B cell (primary cell): ENCODE measurements around the gene MSH2. TPM values are rescaled to one million over a fixed set of nuclear protein-coding genes. Genes with fewer than 3 reads are reported as not detected.

Experiments used
- ATAC-seq: fragments of 200-7000 bp; cut with Tn5 transposase; one replicate; pipeline ENCODE4 v1.10.0; 2021; ENCODE audit warnings: low read depth, mild to moderate bottlenecking, moderate number of reproducible peaks, moderate library complexity
- CTCF ChIA-PET: fragments of 350-600 bp; sonication (Branson Sonifier 250); formaldehyde crosslinking; loops from one replicate; lab custom pipeline; 2021; ENCODE audit warnings: antibody characterized with exemption, inconsistent platforms; lab: Charles Lee
- POLR2A ChIA-PET: fragments of 350-600 bp; sonication (Branson Sonifier 250); formaldehyde crosslinking; loops from one replicate; lab custom pipeline; 2021; ENCODE audit warnings: antibody characterized with exemption; lab: Charles Lee
- DNase-seq: peaks from one replicate; pipeline ENCODE4 v3.0.0; 2013
- H2AFZ ChIP-seq: 2 replicates; pipeline ENCODE4 v1.6.1; 2012; ENCODE audit warnings: mild to moderate bottlenecking, low read depth, low read length; ENCODE audit not compliant: insufficient read depth, poor library complexity, severe bottlenecking
- H3K27ac ChIP-seq, 2 donors: 1 replicate in 1 of 2; 2 replicates in 1 of 2; pipeline ENCODE4 v1.5.1; 2012 to 2013; ENCODE audit warnings: low read length in 2 of 2, mild to moderate bottlenecking in 2 of 2, moderate library complexity in 1 of 2
- H3K27me3 ChIP-seq, 4 experiments: fragments of 200-600 bp in 1 of 4; sonication (generic) in 1 of 4; replicated peaks in 1 of 4; 1 replicate in 2 of 4; 2 replicates in 2 of 4; pipeline versions ENCODE4 v1.6.1 to v1.7.0; 2013 to 2016; ENCODE audit warnings: low read length in 3 of 4, mild to moderate bottlenecking in 2 of 4, mixed read lengths in 1 of 4, moderate library complexity in 1 of 4; ENCODE audit not compliant: insufficient read depth in 4 of 4, control insufficient read depth in 3 of 4; ENCODE audit errors: control extremely low read depth in 1 of 4
- H3K36me3 ChIP-seq, 2 experiments: replicated peaks in 1 of 2; 1 replicate in 1 of 2; 2 replicates in 1 of 2; pipeline versions ENCODE4 v1.6.1 to v1.7.1; 2013; ENCODE audit warnings: low read length in 1 of 2; ENCODE audit not compliant: insufficient read depth in 2 of 2, control insufficient read depth in 1 of 2; ENCODE audit errors: control extremely low read depth in 1 of 2, extremely low read depth in 1 of 2
- H3K4me1 ChIP-seq, 2 donors: fragments of 200-600 bp in 1 of 2; sonication (generic) in 1 of 2; 1 replicate in 1 of 2; 2 replicates in 1 of 2; pipeline versions ENCODE4 v1.5.1 to v1.6.1; 2013 to 2017; ENCODE audit warnings: low read length in 2 of 2; ENCODE audit not compliant: control insufficient read depth in 2 of 2, insufficient read depth in 2 of 2
- H3K4me2 ChIP-seq: replicated peaks from 2 replicates; pipeline ENCODE3; 2012; ENCODE audit warnings: mild to moderate bottlenecking, low read depth, low read length; ENCODE audit not compliant: poor library complexity, severe bottlenecking
- H3K4me3 ChIP-seq, 5 experiments: fragments of 200-600 bp in 1 of 5; sonication (generic) in 1 of 5; 1 replicate in 3 of 5; 2 replicates in 2 of 5; pipeline versions ENCODE4 v1.5.1 to v1.7.0; 2011 to 2016; ENCODE audit warnings: low read length in 4 of 5, mild to moderate bottlenecking in 4 of 5, low read depth in 2 of 5, control low read depth in 1 of 5, moderate library complexity in 1 of 5; ENCODE audit not compliant: insufficient read depth in 1 of 5; ENCODE audit errors: control extremely low read depth in 1 of 5, extremely low read depth in 1 of 5
- H3K79me2 ChIP-seq: fragments of 200-600 bp; sonication (generic); one replicate; pipeline ENCODE4 v1.6.0; 2016; ENCODE audit warnings: low read length; ENCODE audit not compliant: control insufficient read depth, insufficient read depth
- H3K9ac ChIP-seq: fragments of 200-600 bp; sonication (generic); 2 replicates; pipeline ENCODE4 v1.6.1; 2017; ENCODE audit warnings: mild to moderate bottlenecking, low read length, moderate library complexity
- H3K9me3 ChIP-seq, 3 donors: one replicate each; pipeline versions ENCODE4 v1.6.1 to v1.7.1; 2013; ENCODE audit warnings: low read length in 2 of 3; ENCODE audit not compliant: control insufficient read depth in 2 of 3, insufficient read depth in 1 of 3; ENCODE audit errors: control extremely low read depth in 1 of 3
- H4K20me1 ChIP-seq: 2 replicates; pipeline ENCODE4 v1.6.0; 2012; ENCODE audit warnings: mild to moderate bottlenecking, low read length; ENCODE audit not compliant: insufficient read depth, control insufficient read depth, poor library complexity, severe bottlenecking
- H3K27ac Mint-ChIP-seq: one replicate; pipeline ENCODE4 v1.8.0; 2021; ENCODE audit warnings: mixed read lengths
- H3K27me3 Mint-ChIP-seq: one replicate; pipeline ENCODE4 v1.8.0; 2021; ENCODE audit warnings: mixed read lengths
- H3K4me1 Mint-ChIP-seq: one replicate; pipeline ENCODE4 v1.8.0; 2021; ENCODE audit warnings: mixed read lengths
- H3K4me3 Mint-ChIP-seq: one replicate; pipeline ENCODE4 v1.8.0; 2021; ENCODE audit warnings: mixed read lengths
- H3K9me3 Mint-ChIP-seq: one replicate; pipeline ENCODE4 v1.8.0; 2022; ENCODE audit warnings: mixed read lengths; ENCODE audit not compliant: insufficient read depth
- CTCF ChIP-seq: fragments of 200-600 bp; IDR thresholded peaks from one replicate; pipeline ENCODE4 v1.8.0; 2022; ENCODE audit warnings: antibody characterized with exemption, mild to moderate bottlenecking
- EZH2 ChIP-seq: IDR thresholded peaks from 2 replicates; pipeline ENCODE4 v1.6.1; 2012; ENCODE audit warnings: borderline replicate concordance, low read depth, mild to moderate bottlenecking, moderate library complexity, low read length; ENCODE audit not compliant: insufficient read depth, poor library complexity, severe bottlenecking
- WGBS: methylation state at CpG from one replicate; pipeline ENCODE4 v1.1.5; 2013; ENCODE audit warnings: missing lambda C conversion rate; ENCODE audit not compliant: insufficient coverage; 5-methylcytosine and 5-hydroxymethylcytosine counted together
- intact Hi-C: fragments of 100-400 bp; cut with micrococcal nuclease; formaldehyde crosslinking; loops from one replicate; pipeline ENCODE4 v1.10.0; 2022
- polyA plus RNA-seq: library from polyadenylated mRNA; depleted of rRNA; stranded (reverse); fragments of >200 nt; gene quantifications from 2 replicates; pipeline ENCODE4 v1.2.3, GENCODE V29; 2012
- total RNA-seq, 2 donors: library from RNA; stranded (reverse); fragments of 120-200 nt in 1 of 2; gene quantifications; 1 replicate in 1 of 2; 2 replicates in 1 of 2; pipeline versions ENCODE4 v1.2.3 to v1.2.4, GENCODE V29; 2013 to 2022

Gene MSH2
- total and polyA plus RNA-seq, 2 donors (not counting 1 experiment from before 2014, with no cell fraction given) = 7.4 to 21.9 TPM

DNA sequence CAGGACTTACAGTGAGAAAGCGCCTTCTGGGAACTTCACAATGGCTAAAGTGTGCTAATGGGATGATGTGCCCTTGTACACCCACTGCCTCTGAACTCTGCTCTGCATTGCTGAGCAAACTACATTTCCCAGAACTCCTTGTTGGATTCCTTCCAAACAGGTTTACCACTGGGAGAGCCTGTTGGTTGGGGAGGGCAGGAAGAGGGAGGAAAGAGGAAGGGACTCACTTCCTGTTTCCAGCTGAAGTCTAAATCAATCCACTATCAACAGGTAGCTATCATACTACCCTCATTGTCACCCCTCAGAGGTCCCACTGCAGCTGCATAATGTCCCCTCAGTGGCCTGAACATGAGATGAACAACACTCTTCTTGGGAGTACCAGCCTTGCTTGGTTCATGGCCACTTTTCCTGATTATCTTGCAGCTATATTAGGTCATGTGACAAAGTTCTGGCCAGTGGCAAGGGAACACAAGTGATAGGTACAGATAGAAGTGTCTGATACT lies 109.7 kb downstream of the MSH2 start:
- no peaks in the 10 kb centered on the region for H3K9me3 Mint-ChIP-seq
- POLR2A ChIA-PET = interaction anchor here (0.6 kb wide), 1 partner anchor 62 kb away, joined by 4 read pairs; no protein-coding TSS in a partner anchor

More for the DNA sequence above, 109.7 kb downstream of the MSH2 start:
- Mint-ChIP-seq H3K4me1 (peaks cover 3% of the 10 kb centered on the region), H3K4me3 (no peak overlapping the region), H3K27me3 (peaks cover 3% of the 10 kb centered on the region), H3K27ac (no peak overlapping the region)
- Histone ChIP-seq H3K4me3 (no peak overlapping the region), H3K4me2 (no peak overlapping the region), H2AFZ (no peak overlapping the region), H4K20me1 (no peaks in the 10 kb centered on the region), H3K27ac (no peak overlapping the region), H3K9me3 (peaks cover 0 to 4% (median 2%) of the 10 kb centered on the region in 3 donors), H3K36me3 (no peaks in the 10 kb centered on the region), H3K27me3 (no peaks in the 10 kb centered on the region), H3K4me1 (no peaks in the 10 kb centered on the region), H3K79me2 (no peaks in the 10 kb centered on the region), H3K9ac (no peak overlapping the region)
- intact Hi-C loops = no loop called here
- DNase-seq (no peak), ATAC-seq (no peak)
- CTCF ChIA-PET = no interaction called here
- no peak for TF ChIP-seq EZH2
- TF ChIP-seq CTCF = no peak
- WGBS = no CpG with 5 or more reads among the region's 1 CpG
